GM21529 (cell line): Measurements from ENCODE around the gene PTX3.

Experiments used
- ATAC-seq: cut with Tn5 transposase; IDR thresholded peaks from one replicate; pipeline ENCODE4 v1.9.1; 2021; ENCODE audit not compliant: unreplicated experiment

Gene PTX3

GRCh38 chr3:157471064-157471463 is 34.4 kb downstream of the PTX3 start:
- ATAC-seq: no peak

- ATAC-seq: no peak
Measured at GRCh38 chr3:157472648-157473047, 36.0 kb downstream of the PTX3 start.

- ATAC-seq: no peak
Measured at GRCh38 chr3:157475921-157476414, 39.3 kb downstream of the PTX3 start.

GRCh38 chr3:157477441-157477840 is 40.8 kb downstream of the PTX3 start:
- ATAC-seq: no peak

- ATAC-seq: no peak
Measured at GRCh38 chr3:157479464-157480243, 43.0 kb downstream of the PTX3 start.

- no peak for ATAC-seq
Measured at GRCh38 chr3:157487339-157487738, 50.7 kb downstream of the PTX3 start.

GRCh38 chr3:157488144-157488543 is 51.5 kb downstream of the PTX3 start:
- ATAC-seq: no peak

GRCh38 chr3:157491136-157491535 is 54.5 kb downstream of the PTX3 start:
- ATAC-seq: no peak
